Measurements from ENCODE around the gene CALD1.

DNA sequence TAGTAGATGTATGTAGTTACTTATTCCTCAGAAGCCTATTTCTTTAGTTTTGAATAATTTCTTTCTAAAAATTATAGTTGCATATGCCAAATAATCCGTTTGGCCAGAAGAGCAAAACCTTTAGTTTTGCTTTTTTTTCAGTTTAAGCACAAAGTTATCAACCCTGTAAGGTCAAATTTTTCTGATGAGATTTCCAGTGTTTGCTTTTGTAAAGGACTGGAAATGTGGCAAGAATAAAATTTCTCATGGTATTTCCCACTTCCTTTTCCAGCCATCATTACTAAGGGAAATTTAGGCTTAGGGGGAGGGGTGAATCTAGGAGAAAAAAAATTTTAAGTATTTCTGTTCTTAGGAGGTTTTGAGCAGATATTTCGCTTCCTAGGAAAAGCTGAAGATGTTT lies 7.6 kb downstream of the CALD1 start:
- TF ChIP-seq, protein P1, sequence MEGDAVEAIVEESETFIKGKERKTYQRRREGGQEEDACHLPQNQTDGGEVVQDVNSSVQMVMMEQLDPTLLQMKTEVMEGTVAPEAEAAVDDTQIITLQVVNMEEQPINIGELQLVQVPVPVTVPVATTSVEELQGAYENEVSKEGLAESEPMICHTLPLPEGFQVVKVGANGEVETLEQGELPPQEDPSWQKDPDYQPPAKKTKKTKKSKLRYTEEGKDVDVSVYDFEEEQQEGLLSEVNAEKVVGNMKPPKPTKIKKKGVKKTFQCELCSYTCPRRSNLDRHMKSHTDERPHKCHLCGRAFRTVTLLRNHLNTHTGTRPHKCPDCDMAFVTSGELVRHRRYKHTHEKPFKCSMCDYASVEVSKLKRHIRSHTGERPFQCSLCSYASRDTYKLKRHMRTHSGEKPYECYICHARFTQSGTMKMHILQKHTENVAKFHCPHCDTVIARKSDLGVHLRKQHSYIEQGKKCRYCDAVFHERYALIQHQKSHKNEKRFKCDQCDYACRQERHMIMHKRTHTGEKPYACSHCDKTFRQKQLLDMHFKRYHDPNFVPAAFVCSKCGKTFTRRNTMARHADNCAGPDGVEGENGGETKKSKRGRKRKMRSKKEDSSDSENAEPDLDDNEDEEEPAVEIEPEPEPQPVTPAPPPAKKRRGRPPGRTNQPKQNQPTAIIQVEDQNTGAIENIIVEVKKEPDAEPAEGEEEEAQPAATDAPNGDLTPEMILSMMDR (IDR thresholded peaks at IDR 0.05; ENCODE audit: low read depth, low read length, poor library complexity, severe bottlenecking) = no peak
- TF ChIP-seq EZH2phosphoT487 (IDR thresholded peaks at IDR 0.05; ENCODE audit: borderline replicate concordance, low read length) = no peak
